NK-92 (cell line): Measurements from ENCODE around the gene SERAC1.

Experiments
- DNase-seq: peaks from one replicate; lab custom pipeline; 2025; ENCODE audit not compliant: unreplicated experiment; lab: John Stamatoyannopoulos, UW

The SERAC1 gene

DNA sequence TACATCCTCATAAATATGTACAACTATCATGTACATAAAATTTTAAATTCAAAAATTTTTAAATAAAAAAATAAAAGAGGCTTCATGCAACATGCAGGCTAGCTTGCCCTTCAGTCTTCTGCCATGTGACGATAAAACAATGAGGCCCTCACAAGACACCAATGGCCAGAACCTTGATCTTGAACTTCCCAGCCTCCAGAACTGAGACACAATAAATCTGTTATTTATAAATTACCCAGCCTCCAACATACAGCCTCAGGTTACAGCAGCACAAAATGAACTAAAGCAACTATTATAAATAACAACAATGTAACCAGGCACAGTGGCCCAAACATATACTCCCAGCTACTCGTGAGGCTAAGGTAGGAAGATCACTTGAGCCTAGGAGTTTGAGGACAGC, 42.8 kb downstream of the SERAC1 start:
- DNase-seq = no peak

DNA sequence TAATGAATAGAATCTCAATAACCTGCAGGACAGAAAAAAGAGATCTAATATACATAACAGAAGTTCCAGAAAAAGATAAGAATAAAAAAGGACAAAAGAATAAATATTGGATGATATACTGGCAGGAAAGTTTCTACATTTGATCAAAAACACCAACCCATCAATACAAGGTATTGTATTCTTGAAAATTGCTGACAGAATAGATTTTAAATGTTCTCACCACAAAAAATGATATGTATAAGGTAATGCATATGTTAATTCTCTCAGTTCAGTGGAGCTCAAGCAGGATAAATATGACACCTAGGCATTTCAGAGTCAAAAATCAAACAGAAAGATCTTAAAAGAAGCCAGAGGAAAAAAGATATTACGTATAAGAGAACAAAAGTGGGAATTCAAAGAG, 43.8 kb downstream of the SERAC1 start:
- DNase-seq = no peak

DNA sequence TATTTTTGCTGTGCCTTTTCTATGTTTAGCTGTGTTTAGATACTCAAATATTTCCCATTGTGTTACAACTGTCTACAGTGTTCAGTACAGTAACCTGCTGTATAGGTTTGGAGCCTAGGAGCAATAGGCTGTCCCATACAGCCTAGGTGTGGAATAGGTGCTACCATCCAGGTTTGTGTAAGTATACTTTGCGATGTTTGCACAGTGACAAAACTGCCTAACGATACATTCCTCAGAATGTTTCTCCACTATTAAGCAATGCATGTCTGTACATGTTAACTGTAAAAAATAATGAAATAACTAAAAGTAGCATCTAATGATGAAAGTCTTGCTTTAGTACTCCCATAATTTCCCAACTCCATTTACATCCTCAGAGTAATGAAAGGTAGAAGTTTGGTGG, 46.0 kb downstream of the SERAC1 start:
- DNase-seq = no peak

DNA sequence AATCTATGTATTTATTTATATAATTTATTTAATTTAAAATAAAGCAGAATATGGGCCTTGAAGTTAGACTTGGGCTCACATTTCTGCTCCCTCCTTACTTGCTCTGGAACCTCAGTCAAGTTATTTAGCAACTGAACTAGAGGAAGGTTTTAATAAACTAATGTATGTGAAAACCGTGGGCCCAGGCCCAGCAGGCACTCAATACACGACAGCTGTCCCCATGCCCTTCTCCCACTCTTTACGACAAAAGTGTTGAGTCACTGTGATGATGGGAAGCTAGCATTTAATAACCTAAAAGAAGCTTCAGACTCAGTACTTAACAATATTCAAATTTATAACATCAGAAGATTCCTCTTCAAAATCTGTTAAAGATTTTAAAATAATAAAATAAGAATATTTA, 46.7 kb downstream of the SERAC1 start:
- DNase-seq = no peak

DNA sequence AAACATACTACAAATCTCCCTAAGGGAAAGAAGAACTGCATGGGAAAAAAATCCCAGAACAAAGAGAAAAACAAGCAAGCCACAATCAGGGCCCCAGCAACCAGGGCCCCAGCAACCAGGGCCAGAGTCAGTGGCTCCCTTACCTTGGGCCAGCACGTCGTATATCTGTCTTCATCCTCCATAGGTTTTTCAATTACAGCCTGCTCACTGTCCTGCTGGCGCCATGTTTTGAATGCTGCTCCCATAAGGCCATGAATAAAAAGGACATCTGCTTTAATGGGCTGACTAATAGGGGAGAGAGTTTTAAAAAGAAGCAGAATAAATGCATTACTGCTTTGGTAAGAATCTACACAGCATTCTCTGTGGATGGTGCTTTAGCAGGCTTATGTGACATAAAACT, 49.2 kb downstream of the SERAC1 start:
- no peak for DNase-seq

DNA sequence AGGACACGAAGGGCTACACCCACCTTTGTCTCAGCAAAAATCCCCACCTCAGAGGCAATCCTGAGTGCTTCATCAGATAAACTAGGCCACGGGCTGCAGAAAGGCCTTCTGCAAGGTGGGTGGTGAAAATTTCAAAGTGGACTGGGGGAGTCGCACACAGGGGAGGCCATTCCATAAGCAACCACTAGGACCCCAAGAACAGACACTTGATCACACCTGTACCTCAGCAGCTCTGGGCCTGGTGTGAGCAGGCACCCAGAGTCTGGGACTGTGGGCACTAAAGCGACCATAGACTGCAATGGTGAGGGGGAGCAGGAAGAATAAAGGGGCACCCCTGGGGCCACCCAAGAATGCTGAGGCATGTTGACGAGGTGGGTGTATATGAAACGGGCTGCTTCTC, 52.6 kb downstream of the SERAC1 start:
- no peak for DNase-seq

DNA sequence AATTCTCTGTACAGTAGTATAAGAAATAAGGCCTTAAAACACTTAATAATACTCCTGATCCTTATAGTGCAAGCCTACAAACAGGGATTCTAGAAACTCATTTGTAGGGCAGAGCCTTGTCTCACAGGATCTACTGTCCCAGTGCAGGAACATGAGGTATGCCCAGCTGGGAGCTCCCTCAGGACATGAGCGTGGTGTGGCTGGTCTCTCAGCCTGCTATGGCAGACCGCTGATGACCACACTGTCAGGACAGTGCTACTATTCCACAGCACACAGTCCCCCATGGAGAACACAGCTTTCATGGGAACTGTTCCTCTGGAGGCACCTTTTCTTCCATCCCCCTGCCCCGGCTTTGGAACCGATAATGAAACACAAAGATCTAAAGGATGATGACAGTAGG, 53.0 kb downstream of the SERAC1 start:
- DNase-seq = no peak

DNA sequence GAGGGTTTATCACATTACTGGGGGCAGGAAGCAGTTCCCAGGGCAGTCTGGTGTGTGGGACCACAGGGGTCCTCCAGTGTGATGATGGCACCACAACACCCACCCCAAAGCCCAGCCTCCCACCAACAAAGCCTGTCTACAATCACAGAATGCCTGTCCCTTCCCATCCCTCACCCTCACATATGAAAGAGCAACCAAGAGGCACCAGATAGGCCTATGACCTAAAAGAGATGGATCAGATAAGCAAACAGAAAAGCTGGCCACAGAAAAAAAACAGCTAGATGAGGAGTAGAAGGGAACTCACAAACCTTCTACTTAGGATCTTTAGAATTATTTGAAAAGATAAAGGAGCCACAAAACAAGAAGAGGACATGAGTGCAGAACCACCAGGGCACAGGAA, 54.3 kb downstream of the SERAC1 start:
- no peak for DNase-seq

DNA sequence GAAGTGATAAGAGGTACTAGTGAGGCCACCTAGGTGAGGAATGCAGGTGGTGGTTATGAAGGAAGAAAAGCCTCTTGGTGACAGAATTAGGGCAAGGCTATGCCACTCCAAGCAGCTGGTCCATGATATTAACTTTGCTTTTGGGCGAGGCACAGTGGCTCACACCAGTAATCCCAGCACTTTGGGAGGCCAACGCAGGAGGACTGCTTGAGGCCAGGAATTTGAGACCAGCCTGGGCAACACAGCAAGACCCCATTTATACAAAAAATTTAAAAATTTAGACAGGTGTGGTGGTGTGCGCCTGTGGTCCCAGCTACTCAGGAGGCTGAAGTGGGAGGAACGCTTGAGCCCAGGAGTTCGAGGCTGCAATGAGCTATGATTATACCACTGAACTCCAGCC, 56.1 kb downstream of the SERAC1 start:
- DNase-seq = no peak

DNA sequence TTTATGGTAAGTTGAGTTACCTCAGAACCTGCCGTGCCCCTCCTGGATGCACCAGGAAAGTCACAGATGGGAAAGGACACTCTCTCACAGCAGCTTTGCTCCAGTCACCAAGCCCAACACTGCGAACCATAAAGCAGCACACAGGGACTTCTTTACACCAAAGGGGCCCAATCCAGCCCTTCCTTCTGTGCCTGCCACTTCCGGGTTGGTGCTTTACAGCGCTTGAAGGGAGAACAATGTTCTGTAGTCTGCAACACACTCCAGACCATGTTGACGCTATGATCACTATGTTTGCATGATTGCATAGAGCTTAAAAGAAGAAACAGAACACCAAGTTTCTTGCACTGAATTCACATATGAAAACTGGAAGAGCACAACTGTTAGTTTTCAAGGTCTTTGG, 57.1 kb downstream of the SERAC1 start:
- no peak for DNase-seq

DNA sequence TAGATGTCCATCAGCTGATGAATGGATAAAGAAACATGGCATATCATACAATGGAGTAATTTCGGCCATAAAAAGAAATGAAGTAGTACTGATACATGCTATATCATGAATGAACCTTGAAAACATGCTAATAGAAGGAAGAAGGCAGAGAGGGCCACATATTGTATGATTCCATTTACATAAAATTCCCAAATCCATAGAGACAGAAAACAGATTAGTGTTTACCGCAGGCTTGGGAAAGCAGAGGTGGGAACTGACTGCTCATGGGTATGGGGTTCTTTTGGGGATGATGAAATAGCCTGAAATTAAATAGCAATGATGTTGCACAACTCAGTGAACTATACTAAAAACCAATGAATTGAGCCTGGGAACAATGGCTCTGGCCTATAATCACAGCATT, 58.3 kb downstream of the SERAC1 start:
- DNase-seq = no peak

DNA sequence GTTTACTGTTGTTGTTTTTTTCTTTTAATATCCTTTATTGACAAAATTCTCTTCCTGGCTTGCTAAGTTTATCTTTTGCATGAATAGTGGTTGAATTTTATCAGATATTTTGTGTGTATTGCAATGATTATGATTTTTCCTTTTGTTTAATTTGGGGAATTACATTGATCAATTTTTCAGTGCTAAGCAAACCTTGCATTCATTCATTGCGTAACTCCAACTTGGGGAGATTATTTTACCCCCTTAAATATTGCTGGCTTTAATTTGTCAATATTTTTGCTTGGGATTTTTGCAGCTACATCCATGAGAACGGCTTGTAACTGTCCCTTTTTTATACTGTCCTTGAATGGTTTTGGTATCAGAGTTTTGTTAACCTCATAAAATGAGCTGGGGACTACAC, 63.4 kb downstream of the SERAC1 start:
- DNase-seq = no peak

DNA sequence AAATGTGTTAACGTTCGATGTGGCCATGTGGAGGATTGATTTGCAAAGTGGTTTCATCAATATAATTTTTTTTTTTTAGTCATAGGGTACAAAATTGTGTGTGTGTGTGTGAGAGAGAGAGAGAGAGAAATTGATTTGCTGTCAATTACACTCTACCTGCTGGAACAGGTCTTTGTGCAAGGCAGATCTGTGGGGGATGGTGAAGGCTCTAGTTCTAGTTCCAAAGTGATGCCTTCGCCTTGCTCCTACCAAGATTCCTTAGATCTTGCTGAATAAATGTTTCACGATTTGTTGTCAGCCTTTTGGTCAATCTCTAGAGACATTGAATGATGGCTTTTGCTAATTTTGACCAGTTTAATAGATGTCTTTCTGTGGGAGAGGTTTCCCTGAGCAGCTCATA, 64.8 kb downstream of the SERAC1 start:
- DNase-seq = no peak

DNA sequence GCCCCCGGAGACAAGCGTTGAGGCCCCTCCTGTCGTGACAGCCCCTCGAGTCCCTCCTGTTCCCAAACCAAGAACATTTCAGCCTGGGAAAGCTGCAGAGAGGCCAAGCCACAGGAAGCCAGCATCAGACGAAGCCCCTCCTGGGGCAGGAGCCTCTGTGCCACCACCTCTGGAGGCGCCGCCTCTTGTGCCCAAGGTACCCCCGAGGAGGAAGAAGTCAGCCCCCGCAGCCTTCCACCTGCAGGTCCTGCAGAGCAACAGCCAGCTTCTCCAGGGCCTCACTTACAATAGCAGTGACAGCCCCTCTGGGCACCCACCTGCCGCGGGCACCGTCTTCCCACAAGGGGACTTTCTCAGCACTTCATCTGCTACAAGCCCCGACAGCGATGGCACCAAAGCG, 72.4 kb downstream of the SERAC1 start:
- no peak for DNase-seq

DNA sequence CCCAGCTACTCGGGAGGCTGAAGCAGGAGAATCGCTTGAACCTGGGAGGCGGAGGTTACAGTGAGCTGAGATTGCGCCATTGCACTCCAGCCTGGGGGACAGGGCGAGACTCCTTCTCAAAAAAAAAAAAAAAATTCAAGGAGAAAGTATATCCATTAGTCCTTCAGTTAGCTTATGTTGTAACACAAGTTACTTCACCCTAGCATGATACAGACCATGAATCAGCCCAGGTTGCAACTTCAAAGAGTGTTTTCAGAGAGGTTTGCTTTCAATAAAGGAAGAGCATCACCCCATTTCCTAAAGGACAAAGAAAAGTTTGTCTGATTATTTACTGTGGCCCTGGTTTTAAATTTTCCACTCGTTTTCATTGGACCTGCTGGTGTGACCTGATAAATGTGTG, 73.0 kb downstream of the SERAC1 start:
- DNase-seq = no peak

DNA sequence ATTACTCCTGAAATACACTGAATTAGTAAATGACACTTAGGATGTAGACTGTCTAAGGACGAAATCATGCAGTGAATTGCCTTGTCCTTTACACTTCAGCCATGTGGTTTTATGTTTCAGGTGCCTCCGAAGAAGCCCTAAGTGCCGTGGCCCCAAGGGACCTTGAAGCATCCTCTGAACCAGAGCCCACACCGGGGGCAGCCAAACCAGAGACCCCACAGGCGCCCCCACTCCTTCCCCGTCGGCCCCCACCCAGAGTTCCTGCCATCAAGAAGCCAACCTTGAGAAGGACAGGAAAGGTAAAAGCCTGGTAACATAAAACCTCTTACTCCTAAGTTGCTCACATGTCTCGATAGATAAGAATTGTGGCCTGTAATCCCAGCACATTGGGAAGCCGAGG, 75.3 kb downstream of the SERAC1 start:
- no peak for DNase-seq

DNA sequence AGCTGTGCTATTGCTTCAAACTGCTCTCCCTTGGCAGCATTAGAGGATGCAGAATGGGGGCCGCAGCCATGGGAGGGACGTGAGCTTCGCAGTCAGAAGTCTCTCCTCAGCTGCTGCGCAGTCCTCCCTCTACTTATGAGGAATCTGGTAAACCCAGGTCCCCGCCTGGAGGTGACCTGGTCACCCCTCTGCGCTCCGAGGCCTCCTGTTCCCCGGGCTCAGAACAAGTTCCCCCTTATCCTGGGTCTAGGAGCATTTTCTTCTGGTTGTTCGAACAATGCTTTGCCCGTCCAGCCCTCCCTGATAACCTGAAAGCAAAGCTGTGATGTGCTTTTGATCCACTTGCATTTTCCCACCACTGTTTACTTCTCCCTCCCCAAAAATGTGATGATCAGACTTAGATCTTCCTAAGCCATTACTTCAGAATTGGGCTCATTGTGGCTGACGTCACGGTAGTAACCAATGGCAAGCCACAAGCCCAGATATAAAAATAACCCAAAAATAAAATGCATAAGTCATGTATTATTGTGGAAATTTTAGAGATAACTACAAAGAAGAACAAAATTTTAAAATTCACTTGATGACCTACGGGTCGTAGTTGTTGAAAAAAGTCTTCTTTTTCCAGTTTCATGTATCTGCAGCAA, 80.7 kb downstream of the SERAC1 start:
- no peak for DNase-seq

DNA sequence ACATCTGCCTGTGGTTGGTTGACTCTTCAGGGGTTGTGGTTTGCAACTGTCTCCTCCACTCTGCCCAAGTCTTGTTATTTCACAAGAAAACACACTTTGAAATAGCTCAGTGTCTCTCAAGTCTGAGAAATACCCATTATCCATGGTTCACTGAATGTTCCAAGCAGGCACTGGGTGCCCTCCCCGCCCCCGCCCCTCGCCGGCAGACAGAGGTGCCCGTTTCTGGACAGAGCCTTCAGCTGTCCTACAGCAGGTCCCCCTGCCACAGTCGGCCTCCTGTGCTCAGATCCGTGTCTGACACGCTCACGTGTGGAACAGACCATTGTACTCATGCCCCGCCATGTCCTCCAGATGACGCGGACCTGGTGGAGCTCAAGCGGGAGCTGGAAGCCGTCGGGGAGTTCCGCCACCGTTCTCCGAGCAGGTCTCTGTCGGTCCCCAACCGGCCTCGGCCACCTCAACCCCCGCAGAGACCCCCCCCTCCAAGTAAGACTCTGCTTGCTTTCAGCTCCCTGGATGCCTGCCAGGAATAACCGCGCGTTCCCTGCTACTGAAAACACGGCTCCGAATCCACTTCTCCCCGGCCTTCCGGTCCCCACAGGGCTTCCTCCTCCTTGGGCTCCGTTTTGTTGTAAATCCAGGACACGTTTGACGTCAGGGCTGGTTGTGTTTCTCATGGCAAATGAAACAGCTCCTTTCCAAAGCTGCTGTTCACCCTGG, 81.4 kb downstream of the SERAC1 start:
- DNase-seq = no peak

DNA sequence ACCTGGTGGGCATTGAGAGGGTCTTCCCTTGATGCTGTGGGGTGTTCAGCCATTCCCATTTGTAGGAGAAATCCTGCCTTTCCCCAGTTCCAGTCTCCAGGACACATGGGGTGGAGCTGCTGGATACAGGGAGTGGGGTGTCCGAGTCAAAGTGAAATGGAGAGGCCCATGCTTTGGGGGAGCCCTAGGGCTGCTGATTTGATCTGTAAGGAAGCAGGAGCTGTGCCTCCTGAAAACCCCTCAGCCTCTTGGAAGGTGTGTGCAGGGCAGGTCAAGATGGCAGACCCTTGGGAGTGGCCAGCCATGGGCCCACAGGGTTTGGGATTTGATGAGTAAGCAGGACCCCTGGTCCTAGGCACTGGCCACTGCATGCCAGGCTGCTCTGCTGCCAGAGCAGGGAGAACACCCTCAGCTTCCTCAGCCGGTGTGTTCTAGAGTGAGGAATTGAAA, 82.0 kb downstream of the SERAC1 start:
- no peak for DNase-seq

DNA sequence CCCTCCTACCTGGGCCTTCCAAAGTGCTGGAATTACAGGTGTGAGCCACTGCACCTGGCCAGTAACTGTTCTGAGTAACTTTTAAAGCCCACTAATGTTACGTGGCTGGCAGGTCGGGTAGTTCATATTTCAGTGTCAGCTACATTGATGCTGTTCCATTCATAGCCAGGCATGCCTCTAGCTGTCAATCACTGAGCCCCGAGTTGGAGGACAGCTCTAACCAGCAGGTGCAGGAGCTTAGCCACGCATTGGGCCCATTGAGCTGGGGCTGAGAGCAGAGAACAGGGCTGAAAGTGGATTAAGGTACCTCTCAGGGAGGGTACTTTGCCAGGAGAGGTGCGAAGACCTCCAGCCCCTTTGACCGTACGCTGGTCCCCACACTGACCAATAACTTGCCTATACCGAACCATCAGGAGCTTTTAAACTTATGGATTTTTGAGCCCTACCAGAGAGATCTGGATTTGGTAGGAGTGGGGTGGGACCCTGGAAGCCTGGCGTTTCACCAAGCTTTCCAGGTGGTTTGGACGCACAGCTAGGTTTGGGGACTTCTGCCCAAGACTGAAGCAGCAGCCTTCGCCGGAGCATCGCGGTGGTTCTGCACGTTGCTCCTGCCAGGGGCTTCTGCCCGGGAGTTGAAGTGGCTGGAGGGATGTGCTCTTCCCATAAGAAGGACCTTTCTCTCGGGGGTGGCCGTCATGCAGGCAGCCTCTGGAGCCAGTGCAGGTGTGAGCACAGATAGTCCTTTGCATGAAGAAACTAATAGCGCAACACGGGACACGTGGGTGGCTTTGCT, 82.6 kb downstream of the SERAC1 start:
- DNase-seq = no peak

DNA sequence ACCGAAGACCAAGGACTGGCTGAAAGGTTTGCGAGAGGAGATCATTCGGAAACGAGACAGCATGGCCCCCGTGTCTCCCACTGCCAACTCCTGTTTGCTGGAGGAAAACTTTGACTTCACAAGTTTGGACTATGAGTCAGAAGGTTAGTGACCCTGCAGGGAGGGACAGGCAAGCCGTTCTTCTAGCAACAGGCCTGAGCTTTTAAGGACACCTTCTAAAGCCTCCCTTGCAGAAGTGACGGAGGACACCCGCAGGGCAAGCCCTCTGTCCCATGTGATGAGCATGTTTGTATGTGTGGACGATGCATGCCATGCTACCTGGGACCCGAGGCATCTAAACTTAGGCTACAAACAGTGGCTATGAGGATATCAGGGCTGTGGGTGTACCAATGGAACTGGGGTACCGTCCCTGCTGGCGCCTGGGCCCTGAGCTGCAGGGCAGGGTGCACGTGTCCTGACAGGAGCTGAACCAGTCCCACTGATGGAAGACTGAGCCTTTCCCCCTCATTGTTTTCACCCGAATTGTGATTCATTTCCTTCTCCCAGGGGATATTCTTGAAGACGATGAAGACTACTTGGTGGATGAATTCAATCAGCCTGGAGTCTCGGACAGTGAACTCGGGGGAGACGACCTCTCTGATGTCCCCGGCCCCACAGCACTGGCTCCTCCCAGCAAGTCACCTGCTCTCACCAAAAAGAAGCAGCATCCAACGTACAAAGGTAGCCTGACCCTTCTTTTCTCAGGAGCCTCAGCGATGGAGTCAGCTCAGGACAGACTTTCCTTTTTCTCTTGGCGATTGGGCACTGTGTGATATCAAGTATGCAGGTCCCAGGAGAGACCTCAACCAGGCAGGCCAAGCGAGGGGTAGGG, 84.4 kb downstream of the SERAC1 start:
- DNase-seq = no peak

DNA sequence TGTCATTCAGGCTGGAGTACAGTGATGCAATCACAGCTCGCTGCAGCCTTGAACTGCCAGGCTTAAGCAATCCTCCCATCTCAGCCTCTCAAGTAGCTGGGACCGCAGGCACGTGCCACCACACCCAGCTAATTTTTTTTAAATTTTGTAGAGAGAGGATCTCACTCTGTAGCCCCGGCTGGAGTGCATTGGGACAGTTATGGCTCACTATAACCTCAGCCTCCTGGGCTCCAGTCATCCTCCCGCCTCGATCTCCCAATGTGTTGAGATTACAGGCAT, 86.5 kb downstream of the SERAC1 start:
- DNase-seq = no peak
